NCI-H446 (cell line): Measurements from ENCODE around the gene RAB27A.
"Not testable (repeated sequence)": the region's sequence is repeated elsewhere in the genome, so short reads cannot be mapped to it uniquely, and the experiment has no call there.

Experiments
- DNase-seq, 2 experiments: peaks; one replicate each; lab custom pipeline; 2025; lab: John Stamatoyannopoulos, UW

The RAB27A gene

DNA sequence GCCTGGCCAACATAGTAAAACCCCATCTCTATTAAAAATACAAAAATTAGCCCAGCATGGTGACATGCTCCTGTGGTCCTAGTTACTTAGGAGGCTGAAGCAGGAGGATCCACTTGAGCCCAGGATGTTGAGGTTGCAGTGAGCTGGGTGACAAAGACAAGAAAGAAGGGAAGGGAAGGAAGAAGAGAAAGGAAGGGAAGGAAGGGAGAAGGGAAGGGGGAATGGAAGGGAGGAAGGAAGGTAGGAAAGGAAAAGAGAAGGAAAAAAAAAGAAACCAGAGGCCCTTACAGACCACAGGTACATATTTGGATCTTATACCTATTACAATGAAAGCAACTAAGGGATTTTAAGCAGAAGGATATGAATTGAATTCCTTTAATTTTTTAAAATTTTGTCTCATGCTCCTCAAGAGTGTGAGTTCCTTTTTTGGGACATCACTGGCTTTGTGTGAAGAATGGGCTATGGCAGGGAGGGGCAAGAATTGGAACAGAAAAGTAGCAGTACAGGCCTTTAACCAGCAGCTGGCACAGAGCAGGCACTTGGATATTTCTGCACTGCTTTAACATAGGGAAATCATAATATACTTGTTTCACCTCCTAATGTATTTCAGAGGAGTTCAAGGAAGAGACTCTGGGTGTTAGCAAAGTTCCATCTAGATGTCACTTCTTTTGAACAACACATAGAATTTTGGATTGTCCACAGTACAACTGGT lies 7.9 kb downstream of the RAB27A start:
- DNase-seq: no peak

DNA sequence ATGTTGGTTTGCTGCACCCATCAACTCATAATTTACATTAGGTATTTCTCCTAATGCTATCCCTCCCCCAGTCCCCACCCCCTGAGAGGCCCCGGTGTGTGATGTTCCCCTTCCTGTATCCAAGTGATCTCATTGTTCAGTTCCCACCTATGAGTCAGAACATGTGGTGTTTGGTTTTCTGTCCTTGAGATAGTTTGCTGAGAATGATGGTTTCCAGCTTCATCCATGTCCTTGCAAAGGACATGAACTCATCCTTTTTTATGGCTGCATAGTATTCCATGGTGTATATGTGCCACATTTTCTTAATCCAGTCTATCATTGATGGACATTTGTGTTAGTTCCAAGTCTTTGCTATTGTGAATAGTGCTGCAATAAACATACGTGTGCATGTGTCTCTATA lies 9.0 kb downstream of the RAB27A start:
- not testable (repeated sequence) for DNase-seq

DNA sequence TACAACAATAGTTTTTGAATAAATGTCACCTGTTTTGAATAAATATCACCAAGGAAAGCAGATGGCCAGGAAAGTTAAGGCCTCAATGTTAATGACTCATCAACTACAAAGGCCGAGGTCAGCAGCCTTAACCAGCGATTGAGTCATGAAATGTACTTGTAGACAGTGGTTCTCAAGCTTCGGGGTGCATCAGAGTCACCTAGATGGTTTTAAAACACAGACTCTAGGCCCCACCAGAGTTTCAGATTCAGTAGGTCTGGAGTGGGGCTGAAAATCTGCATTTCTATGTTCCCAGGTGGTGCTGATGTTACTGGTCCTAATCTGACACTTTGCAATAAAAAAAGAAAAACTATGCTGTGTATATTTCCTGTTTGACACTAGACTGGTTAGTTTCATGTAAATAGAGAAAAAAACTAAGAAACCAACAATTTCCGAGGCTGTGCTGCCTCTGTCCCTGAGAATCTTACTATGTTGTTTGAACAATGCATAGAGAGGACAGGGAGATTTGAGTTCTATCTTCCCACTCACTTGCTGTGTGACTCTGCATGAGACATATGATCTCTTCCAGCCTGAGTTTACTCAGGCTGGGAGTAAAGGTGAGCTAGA lies 9.8 kb downstream of the RAB27A start:
- DNase-seq: no peak

DNA sequence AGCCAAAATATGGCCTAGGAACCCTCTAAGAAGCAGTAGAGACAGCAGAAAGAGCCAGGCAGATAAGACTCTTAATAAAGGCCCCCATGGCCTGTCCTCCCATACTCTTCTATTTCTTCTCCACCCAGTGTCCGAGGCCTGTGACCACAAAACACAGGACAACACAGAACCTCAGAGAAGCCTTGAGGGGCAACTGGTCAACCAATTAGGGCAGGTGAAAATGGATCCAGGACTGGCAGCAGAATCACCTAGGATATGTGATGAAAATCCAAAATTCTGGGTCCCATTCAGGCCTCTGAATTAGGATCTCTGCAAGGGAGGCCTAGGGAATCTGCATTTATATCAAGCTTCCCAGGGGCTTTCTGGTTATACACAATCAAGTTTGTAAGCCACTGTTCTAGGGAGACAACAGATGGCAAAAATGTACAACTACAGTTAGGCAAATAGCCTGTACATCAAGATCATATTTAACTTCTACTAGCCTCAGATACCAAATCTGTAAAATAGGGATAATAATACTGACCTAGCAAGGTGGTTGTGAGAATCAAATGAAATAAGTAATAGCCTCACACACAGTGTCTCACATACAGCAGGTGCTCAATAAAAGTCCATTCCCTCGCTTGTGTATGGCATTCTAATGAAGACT lies 10.4 kb downstream of the RAB27A start:
- no peak for DNase-seq

DNA sequence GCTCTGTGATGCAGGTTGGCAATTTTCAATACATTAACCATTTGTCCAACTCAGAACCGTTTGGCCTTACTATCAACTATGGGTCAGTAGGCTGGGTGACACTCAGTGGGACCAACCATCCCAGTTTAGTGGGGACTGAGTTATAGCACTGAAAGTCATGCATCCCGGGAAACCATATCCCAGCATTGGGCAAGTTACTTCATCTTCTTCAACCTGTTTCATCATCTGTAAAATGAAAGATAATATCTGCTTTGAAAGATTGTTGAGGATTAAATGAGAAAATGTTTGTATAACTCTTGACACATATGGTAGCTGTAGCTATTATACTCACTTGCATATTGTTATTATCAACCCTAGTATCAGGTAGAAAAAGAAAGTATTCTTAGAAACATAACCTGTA lies 11.9 kb downstream of the RAB27A start:
- DNase-seq: no peak

DNA sequence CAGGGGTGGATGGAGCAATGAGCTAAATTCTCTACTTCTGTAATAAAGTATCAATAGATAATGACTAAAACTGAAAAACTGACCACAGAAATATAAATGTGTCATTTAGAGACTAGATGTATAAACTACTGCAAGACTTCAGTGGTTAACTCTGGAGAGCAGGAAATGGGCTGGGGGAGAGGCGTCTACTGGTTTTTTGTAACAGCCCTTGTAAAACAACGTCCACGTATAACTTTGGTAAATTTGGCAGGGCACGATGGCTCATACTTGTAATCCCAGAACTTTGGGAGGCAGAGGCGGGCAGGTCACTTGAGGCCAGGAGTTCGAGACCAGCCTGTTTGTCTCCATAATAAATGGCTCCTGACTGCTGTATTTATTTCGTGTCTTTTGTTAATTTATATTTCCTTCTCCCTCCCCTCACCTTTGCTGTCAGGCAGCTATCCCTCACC lies 12.5 kb downstream of the RAB27A start:
- no peak for DNase-seq

DNA sequence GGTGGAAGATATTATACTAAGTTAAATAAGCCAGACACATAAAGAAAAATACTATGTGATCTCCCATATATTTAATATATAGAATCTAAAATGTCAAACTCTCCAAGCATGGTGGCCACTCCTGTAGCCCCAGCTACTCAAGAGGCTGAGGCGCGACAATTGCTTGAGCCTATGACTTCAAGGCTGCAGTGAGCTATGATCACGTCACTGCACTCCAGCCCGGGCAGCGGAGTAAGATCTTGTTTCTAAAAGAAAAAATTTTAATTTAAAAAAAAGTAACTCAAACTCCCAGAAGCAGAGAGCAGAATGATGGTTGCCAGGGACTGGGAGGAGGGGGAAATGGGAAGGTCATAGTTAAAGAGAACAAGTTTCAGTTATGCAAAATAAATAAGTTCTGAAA lies 13.3 kb downstream of the RAB27A start:
- DNase-seq: no peak

DNA sequence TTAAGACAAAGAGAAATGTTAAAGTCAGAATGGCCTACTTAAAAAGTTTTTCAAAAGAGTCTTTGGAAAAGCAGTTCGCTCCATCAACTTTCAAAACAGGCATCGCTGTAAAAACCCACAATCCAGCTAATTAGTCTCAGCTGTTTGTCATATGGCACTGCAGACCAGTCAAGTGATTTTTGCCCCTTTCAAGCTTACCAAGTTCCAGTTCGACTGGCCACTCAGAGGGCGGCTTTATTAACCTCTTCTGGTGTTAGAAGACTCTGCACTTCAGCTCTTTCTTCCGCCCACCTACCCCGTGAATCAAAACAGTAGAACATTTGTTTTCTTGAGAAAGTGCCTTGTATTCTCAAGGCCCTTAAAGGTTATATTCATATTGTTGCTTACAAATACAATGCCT lies 19.3 kb downstream of the RAB27A start:
- DNase-seq: no peak

DNA sequence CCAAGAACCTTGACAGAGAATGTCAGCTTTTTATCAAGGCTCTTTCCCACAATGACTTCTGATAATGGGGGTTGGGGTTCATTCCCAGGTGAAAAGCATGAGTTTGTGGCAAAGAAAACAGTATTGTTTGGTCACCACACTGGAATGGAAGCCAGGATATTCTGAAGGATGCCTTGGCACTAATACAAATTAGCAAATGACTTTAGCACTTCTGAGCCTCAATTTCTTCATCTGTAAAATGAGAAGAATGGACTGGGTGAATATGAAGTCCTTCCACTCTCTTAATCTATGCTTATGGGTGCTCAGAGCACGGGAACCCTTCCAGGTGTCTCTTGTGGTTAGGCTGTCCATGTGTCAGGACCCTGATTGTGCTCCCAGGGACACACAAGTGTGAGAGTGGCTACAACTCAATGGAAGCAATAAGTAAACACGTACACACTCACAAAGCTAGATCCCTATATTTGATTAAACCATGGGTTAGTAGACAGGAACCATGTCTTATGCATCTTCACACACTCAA lies 21.4 kb downstream of the RAB27A start:
- no peak for DNase-seq

DNA sequence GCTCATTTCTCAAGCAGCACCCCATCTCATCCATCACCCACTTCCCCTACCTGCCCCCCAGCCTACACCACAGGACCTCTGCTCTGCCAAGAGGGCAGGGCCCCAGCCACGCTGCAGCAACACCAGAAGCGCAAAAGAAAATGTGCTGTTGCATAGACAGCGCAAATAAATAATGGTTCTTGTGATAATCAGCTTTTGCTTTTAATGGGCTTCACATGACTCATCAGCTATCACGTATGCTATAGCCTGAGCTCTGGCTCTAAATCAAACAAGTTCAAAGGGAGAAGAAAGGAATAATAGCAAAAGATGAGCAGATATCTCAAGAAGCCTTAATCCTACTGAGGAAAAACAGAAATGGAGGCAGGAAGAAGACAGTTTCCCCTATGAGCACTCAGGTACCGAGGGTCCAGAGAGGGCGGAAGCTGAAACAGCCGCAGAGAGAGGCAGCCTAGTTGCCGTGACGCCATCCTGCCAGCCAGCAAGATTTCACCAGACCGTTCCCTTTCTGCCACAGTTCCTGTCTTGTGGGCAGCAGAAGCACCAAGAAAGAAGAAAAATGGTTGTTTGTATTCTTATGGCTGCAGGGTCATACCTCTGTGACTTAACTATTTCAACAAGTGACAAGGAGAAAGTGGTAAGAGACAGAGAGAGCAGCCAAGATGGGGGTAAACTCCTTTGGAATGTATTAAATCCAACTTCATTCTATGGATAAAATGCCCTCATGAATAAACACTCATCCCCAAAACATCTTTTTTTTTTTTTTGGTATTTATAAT lies 22.0 kb downstream of the RAB27A start:
- DNase-seq: no peak

DNA sequence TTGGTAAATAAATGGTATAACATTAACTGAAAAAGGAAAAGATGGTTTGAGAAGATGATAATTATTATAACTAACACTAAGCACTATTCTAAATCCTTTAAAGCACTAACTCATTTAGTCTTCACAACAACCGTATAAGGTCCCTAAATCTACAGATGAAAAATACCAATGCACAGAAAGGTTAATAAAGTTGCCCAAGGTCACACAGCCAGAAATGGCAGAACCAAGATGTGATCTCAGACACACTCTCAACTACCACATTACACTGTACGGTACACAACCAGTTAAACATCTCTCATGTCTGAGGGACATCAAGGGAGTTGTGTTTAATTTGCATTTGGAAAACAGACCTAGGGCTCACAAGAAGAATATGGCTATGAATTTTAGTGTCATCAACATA lies 23.1 kb downstream of the RAB27A start:
- DNase-seq: no peak

DNA sequence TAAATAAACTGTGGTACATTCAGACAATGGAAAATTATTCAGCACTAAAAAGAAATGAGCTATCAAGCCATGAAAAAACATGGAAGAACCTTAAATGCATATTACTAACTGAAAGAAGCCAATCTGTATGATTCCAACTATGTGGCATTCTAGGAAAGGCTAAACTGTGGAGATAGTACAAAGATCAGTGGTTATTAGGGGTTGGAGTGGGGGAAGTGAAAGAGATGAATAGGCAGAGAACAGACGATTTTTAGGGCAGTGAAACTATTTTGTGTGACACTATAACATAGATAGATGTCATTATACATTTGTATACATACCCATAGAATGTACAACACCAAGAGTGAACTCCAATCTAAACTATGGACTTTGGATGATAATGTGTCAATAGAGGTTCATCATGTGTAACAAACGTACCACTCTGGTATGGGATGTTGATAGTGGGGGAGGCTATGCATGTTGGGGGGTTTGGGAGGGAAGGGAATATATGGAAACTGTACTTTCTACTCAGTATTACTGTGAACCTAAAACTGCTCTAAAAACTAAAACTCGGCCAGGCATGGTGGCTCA lies 29.0 kb downstream of the RAB27A start:
- DNase-seq: no peak

DNA sequence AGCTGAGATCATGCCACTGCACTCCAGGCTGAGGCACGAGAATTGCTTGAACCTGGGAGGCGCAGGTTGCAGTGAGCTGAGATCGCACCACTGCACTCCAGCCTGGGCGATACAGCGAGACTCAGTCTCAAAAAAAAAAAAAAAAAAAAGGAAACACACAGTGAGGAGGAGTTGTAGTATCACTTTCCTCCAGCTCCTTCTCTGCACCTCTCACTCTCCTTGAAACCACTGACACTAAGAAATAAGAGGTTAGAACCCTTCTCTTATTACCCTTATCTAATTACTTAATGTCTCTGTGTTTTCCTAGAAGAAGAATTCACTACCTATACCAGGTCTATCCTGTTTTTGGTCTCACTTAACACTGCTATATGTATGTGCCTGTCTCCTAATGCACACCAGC lies 31.7 kb downstream of the RAB27A start:
- no peak for DNase-seq

DNA sequence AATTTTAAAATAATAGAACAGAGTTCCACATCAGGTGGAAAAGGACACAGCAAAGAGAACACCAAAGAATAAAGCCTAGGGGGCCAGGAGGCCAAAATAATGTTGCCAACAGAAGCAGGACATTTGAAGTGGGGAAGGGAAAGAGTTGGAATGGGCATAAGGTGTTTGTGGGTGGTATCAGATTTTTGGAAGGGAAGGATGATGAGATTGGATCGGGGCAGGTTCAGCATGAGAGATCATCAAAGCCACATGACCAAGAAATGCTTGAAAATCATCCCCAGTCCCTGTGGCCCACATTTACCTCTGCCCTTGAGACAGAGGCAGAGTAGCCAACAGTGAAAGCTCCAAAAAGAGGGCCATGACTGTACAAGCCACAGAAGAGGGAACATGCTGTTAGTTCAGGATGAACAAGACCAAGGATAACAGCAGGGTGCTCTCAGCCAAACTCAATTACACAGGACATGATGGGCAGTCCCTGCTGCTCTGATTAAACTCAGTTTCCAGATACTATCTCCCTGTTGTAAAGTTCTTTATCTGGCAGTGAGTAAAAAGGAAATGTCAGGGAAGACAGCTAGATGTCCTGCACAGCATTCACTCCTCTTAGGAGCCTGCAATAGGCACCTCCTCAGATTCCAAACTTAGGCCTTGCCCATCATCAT lies 32.5 kb downstream of the RAB27A start:
- DNase-seq: no peak

DNA sequence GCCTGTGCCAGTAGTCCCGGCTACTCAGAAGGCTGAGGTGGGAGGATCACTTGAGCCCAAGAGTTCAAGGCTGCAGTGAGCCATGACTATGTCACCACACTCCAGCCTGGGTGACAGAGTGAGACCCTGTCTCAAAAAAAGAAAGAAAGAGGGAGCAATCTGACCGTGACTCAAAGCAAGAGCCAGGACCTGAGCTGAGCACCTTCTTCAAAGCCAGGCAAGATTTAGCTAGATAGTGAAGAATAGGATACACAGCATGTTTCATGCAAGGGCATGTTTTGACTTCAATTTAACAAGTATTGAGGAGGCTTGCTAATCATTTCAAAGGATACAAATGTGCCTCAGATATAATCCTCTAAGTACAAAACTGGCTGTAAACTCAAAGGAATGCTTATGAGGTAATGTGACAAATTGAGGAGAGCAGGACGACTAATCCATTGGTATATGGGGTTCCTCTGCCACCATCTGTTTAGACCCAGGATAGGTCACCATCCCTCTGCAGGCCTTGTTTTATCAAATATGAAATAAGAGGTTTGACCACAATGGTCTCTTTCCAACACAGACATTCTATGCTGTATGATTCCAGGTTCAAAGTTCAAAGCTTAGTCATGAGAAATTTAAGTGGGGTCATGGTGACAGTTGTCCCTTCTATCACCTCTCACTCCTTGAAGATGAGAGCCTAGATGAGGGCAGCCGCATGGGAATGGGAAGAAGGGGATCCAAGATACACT lies 33.2 kb downstream of the RAB27A start:
- no peak for DNase-seq

DNA sequence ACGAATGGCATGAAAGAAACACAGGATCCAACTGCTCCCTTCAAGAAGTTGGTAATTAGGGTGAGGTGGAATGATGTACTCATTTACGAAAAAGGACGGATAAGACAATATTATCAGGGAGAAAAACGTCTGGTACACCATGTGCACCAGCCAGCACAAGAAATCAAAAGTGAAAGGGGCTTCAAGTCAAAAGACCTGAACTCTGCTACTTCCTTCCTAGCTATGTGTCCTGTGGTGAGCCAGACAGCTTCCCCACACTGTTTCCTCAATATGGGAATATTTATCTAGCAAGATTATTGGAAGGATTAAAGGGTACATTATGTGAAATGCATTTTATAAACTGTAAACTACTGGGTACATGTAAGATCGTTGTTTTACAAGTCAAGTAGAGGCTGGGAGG lies 33.9 kb downstream of the RAB27A start:
- no peak for DNase-seq

DNA sequence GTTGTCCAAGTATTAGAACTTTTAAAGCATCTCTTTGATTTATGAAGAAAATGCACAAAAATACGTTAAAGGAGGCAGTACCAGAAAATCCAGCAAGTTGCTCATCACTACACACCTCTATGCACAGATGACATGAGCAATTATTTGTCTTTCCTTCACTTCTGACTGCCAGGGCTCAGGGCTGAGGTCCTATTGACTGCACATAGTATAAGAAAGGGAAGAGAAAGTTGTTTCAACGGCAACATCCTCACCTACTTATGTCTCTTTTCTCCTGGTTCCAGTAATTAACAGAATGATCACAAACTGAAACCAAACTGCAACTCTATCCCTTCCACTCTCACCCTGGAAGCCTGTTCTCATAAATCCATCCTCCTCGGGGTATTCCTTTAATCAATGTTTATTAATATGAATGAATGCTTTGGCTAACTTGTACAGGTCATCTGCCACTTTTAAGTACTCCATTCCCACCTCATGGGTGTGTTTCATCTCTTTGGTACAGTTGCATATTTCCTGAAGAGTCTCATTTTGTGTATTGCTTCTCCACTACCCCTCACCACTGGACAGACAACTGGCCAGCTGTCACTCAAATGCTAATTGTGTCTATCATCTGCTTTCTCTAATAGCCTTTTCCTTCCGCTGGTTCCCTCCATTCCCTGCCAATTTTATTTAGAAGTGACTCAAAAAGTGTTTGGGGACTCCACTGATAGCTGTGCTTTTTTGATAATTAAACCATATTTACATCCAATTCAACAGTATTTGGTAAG lies 34.5 kb downstream of the RAB27A start:
- no peak for DNase-seq

DNA sequence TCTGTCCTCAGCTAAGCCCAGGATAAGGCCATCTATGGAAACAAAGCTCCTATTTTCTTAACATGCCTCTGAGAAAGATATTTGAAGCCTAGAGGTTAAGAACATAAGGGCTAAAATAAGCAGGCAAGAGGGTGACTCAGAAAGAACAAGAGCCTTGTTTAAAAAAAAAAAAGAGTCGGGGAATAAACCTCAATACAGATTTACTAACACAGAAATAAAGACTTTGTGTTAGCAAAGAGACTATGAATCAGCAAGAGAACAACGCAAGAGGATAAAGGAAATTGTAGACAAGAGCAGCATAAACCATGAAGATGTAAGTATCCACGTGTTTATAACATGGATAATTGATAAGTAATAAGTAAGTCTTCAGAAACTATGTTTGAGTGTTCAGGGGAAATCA lies 36.0 kb downstream of the RAB27A start:
- no peak for DNase-seq

DNA sequence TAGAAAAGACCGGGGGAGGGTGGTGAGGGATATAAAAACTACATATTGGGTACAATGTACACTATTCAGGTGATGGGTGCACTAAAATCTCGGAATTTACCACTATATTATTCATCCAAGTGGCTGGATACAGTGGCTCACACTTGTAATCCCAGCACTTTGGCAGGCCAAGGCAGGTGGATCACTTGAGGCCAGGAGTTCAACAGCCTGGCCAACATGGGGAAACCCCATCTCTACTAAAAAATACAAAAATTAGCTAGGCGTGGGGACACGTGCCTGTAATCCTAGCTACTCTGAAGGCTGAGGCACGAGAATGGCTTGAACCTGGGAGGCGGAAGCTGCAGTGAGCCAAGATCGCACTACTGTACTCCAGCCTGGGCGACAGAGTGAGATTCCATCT lies 37.4 kb downstream of the RAB27A start:
- DNase-seq: not testable (repeated sequence)

DNA sequence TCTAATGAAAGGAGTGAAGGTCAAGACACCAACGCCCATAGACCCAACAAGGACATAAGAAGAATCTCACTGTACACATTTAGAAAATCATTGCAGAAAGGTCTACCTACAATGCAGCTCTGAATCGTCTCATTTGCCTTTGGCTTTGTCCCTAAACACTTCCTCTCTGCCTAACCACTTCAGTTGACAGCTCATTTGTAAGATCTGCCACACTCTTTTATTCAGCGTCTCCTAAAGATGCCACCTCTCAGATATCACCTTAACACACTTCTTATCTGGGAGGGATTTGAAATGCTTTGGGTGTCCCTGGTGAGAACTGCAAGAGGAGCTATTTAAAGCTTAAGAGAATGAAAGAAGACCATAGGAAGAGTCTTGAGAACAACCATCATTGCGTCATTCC lies 38.7 kb downstream of the RAB27A start:
- no peak for DNase-seq
